Muscle of arm (tissue), 14 donors: ENCODE measurements around the gene CCDC85B. TPM values are rescaled to one million over a fixed set of nuclear protein-coding genes. Genes with fewer than 3 reads are reported as not detected.
"Not testable (repeated sequence)": the region's sequence is repeated elsewhere in the genome, so short reads cannot be mapped to it uniquely, and the experiment has no call there.

ENCODE experiments used
- DNase-seq: peaks from one replicate; pipeline ENCODE4 v3.0.0-alpha.2; 2013
- long read RNA-seq, 11 donors: transcript quantifications; one replicate each; lab custom pipeline, GENCODE V29; 2026
- polyA plus RNA-seq, 12 donors: library from polyadenylated mRNA; unstranded; fragments of 120-200 nt; gene quantifications; one replicate each; pipeline ENCODE4 v1.2.1, GENCODE V29; 2013; ENCODE audit not compliant: insufficient read length in 12 of 12

Gene CCDC85B
- polyA plus RNA-seq, result 10 to 100 TPM in 8 of 12 donors, 1 to 10 TPM in 3, not detected in 1; 9.0 to 38.8 (median 10.5) TPM
- long read RNA-seq, donor 1, transcript CCDC85B-201 (1 exons, 1,524 nt), result major isoform, 44 of 44 reads
- long read RNA-seq, donor 1, partial matches to known transcripts, result 0 of 44 reads
- long read RNA-seq, donor 1, other reads (novel, unspliced or antisense), result 0 of 44 reads
- long read RNA-seq, donor 2, transcript CCDC85B-201 (1 exons, 1,524 nt), result major isoform, 40 of 40 reads
- long read RNA-seq, donor 2, partial matches to known transcripts, result 0 of 40 reads
- long read RNA-seq, donor 2, other reads (novel, unspliced or antisense), result 0 of 40 reads
- long read RNA-seq, donor 3, transcript CCDC85B-201 (1 exons, 1,524 nt), result major isoform, 20 of 20 reads
- long read RNA-seq, donor 3, partial matches to known transcripts, result 0 of 20 reads
- long read RNA-seq, donor 3, other reads (novel, unspliced or antisense), result 0 of 20 reads
- long read RNA-seq, donor 4, transcript CCDC85B-201 (1 exons, 1,524 nt), result major isoform, 22 of 22 reads
- long read RNA-seq, donor 4, partial matches to known transcripts, result 0 of 22 reads
- long read RNA-seq, donor 4, other reads (novel, unspliced or antisense), result 0 of 22 reads
- long read RNA-seq, donor 5, result 0 reads
- long read RNA-seq, donor 6, transcript CCDC85B-201 (1 exons, 1,524 nt), result major isoform, 28 of 28 reads
- long read RNA-seq, donor 6, partial matches to known transcripts, result 0 of 28 reads
- long read RNA-seq, donor 6, other reads (novel, unspliced or antisense), result 0 of 28 reads
- long read RNA-seq, donor 7, transcript CCDC85B-201 (1 exons, 1,524 nt), result major isoform, 38 of 38 reads
- long read RNA-seq, donor 7, partial matches to known transcripts, result 0 of 38 reads
- long read RNA-seq, donor 7, other reads (novel, unspliced or antisense), result 0 of 38 reads
- long read RNA-seq, donor 8, transcript CCDC85B-201 (1 exons, 1,524 nt), result major isoform, 51 of 51 reads
- long read RNA-seq, donor 8, partial matches to known transcripts, result 0 of 51 reads
- long read RNA-seq, donor 8, other reads (novel, unspliced or antisense), result 0 of 51 reads
- long read RNA-seq, donor 9, transcript CCDC85B-201 (1 exons, 1,524 nt), result major isoform, 30 of 30 reads
- long read RNA-seq, donor 9, partial matches to known transcripts, result 0 of 30 reads
- long read RNA-seq, donor 9, other reads (novel, unspliced or antisense), result 0 of 30 reads
- long read RNA-seq, donor 10, transcript CCDC85B-201 (1 exons, 1,524 nt), result major isoform, 43 of 43 reads
- long read RNA-seq, donor 10, partial matches to known transcripts, result 0 of 43 reads
- long read RNA-seq, donor 10, other reads (novel, unspliced or antisense), result 0 of 43 reads
- long read RNA-seq, donor 11, transcript CCDC85B-201 (1 exons, 1,524 nt), result major isoform, 44 of 44 reads
- long read RNA-seq, donor 11, partial matches to known transcripts, result 0 of 44 reads
- long read RNA-seq, donor 11, other reads (novel, unspliced or antisense), result 0 of 44 reads

- DNase-seq, result peak; percentile 98
These were observed at the start of gene CCDC85B for GRCh38 chr11:65890324-65891218. TSS of gene CCDC85B (plus strand) at chr11:65890673. CDS start at chr11:65890784, 111 bp downstream.

GRCh38 chr11:65842144-65842543 is 48.3 kb upstream of the CCDC85B start:
- DNase-seq, result no peak

- DNase-seq, result no peak
These were observed 46.7 kb upstream of the CCDC85B start for GRCh38 chr11:65843811-65844210.

GRCh38 chr11:65844231-65844872 is 46.1 kb upstream of the CCDC85B start:
- DNase-seq, result no peak

- no peak for DNase-seq
These were observed 42.7 kb upstream of the CCDC85B start for GRCh38 chr11:65847746-65848145.

GRCh38 chr11:65848693-65849092 is 41.8 kb upstream of the CCDC85B start:
- DNase-seq, result not testable (repeated sequence)

GRCh38 chr11:65849366-65849765 is 41.1 kb upstream of the CCDC85B start:
- DNase-seq, result no peak

- no peak for DNase-seq
These were observed 40.7 kb upstream of the CCDC85B start for GRCh38 chr11:65849771-65850216.

- DNase-seq, result no peak
These were observed 40.0 kb upstream of the CCDC85B start for GRCh38 chr11:65850217-65851082.

- no peak for DNase-seq
These were observed 39.3 kb upstream of the CCDC85B start for GRCh38 chr11:65851083-65851579.

GRCh38 chr11:65851811-65852507 is 38.5 kb upstream of the CCDC85B start:
- no peak for DNase-seq

- no peak for DNase-seq
These were observed 37.8 kb upstream of the CCDC85B start for GRCh38 chr11:65852508-65853245.

- no peak for DNase-seq
These were observed 37.1 kb upstream of the CCDC85B start for GRCh38 chr11:65853246-65853979.

- DNase-seq, result no peak
These were observed 36.3 kb upstream of the CCDC85B start for GRCh38 chr11:65854161-65854592.

GRCh38 chr11:65854852-65855837 is 35.3 kb upstream of the CCDC85B start:
- DNase-seq, result no peak
